HFFc6 (cell line): Measurements from ENCODE around the gene PALMD. TPM values are rescaled to one million over a fixed set of nuclear protein-coding genes. Genes with fewer than 3 reads are reported as not detected.

Experiments
- DNase-seq: peaks from one replicate; pipeline ENCODE4 v3.0.0-alpha.2; 2018
- H3K27ac Mint-ChIP-seq: 2 replicates; pipeline ENCODE4 v1.8.0; 2020; ENCODE audit warnings: mild to moderate bottlenecking, mixed read lengths
- H3K27me3 Mint-ChIP-seq: 2 replicates; pipeline ENCODE4 v1.8.0; 2021; ENCODE audit warnings: mild to moderate bottlenecking, moderate library complexity, mixed read lengths; ENCODE audit not compliant: insufficient read depth
- H3K36me3 Mint-ChIP-seq: 2 replicates; pipeline ENCODE4 v1.8.0; 2021; ENCODE audit warnings: low read depth, mixed read lengths
- H3K4me1 Mint-ChIP-seq: 2 replicates; pipeline ENCODE4 v1.8.0; 2020; ENCODE audit warnings: low read depth, mixed read lengths
- H3K4me3 Mint-ChIP-seq: 2 replicates; pipeline ENCODE4 v1.8.0; 2020; ENCODE audit warnings: mild to moderate bottlenecking, moderate library complexity, mixed read lengths
- H3K9me3 Mint-ChIP-seq: 2 replicates; pipeline ENCODE4 v1.8.0; 2020; ENCODE audit warnings: mild to moderate bottlenecking, mixed read lengths
- CTCF ChIP-seq: fragments of 200-600 bp; sonication (generic); IDR thresholded peaks from 2 replicates; pipeline ENCODE4 v1.5.0; 2021; ENCODE audit warnings: antibody characterized with exemption, mild to moderate bottlenecking
- total RNA-seq, 6 experiments: library from RNA; stranded (reverse); fragmentation: NEBNext Ultra II Directional; extraction: Animal tissue kit (Norgen Biotek cat#: 25700); gene quantifications; 2 replicates in 1 of 6; 3 replicates in 5 of 6; pipeline ENCODE4 v1.2.3, GENCODE V29; 2021

PALMD gene
- total RNA-seq, 6 experiments from 2014 or later, result not detected

GRCh38 chr1:99608058-99608457, 37.9 kb upstream of the PALMD start:
- TF ChIP-seq CTCF, result no peak
- H3K36me3 Mint-ChIP-seq, result peaks cover 18% of the 10 kb centered on the region
- DNase-seq, result no peak
- H3K9me3 Mint-ChIP-seq, result peaks cover 11% of the 10 kb centered on the region; the same call in 1 of the 2 replicates
- no peak overlapping the region for H3K27ac Mint-ChIP-seq
- no peak overlapping the region for H3K4me3 Mint-ChIP-seq
- no peaks in the 10 kb centered on the region; the same call in 1 of the 2 replicates for H3K27me3 Mint-ChIP-seq
- peaks cover 24% of the 10 kb centered on the region for H3K4me1 Mint-ChIP-seq

DNA sequence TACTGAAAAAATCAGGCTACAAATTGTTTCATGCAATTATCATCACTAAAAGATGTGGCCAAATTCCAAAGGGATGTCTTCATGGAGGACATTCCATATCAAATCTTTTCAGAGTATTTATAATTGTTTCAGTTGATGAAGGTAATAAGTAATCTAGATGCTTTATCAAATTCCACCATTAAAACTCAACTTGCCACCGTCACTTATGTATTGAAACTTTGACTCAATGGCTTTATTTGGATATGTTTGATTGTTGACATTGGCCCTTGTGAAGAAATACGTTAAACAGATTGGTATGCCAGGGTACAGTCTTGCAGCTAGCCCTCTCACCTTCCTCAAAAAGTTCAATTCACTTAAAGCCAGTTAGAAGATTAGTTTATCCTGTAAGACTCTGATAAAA, 32.2 kb upstream of the PALMD start:
- DNase-seq, result no peak
- no peak for TF ChIP-seq CTCF
- Mint-ChIP-seq H3K27me3 (no peaks in the 10 kb centered on the region; the same call in 1 of the 2 replicates), H3K9me3 (0 out of 2 replicates have a peak, but pooled peaks cover 2% of the 10 kb centered on the region), H3K27ac (no peak overlapping the region), H3K4me3 (no peak overlapping the region), H3K4me1 (peaks cover 16% of the 10 kb centered on the region), H3K36me3 (peaks cover 5% of the 10 kb centered on the region)

DNA sequence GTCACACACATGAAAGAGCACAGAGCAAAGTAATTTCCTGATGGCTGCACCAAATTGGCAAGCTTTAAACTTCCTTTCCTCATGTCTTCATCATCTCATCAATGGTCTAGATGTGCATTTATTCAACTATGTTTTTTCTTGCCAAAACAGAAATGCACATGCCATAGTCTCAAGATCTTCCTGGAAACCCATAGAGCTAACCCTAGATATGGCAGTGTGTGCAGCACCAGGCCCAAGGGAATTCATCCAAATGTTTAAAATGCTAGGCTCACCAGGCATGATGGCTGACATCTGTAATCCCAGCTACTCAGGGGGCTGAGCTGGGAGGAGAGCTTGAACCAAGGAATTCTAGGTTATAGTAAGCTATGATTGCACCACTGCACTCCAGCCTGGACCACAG, 31.2 kb upstream of the PALMD start:
- no peaks in the 10 kb centered on the region for H3K36me3 Mint-ChIP-seq
- no peaks in the 10 kb centered on the region for H3K9me3 Mint-ChIP-seq
- H3K4me3 Mint-ChIP-seq, result no peak overlapping the region
- peaks cover 16% of the 10 kb centered on the region for H3K4me1 Mint-ChIP-seq
- DNase-seq, result no peak
- H3K27me3 Mint-ChIP-seq, result no peaks in the 10 kb centered on the region
- no peak for TF ChIP-seq CTCF
- H3K27ac Mint-ChIP-seq, result no peak overlapping the region

DNA sequence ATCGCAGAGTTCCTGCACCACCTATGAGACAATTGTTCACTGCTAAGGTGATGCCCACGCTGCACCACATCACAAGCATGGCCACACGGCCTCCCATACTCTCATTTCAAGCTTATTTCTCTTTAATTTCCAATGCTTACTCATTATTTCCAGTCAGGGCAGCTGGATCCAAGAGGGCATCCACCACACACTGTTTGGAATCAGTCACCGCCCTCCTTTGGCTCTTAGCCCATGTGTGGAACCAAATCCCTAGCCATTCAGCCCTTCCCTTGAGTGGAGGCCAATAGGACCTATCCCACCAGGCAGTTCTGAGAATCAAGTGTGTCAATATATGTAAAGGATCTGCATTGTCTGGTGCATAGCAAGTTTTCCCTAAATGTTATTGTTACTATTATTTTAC, 26.3 kb upstream of the PALMD start:
- no peak overlapping the region for H3K27ac Mint-ChIP-seq
- no peak for DNase-seq
- no peak overlapping the region for H3K4me3 Mint-ChIP-seq
- H3K9me3 Mint-ChIP-seq, result no peaks in the 10 kb centered on the region
- H3K27me3 Mint-ChIP-seq, result peaks cover 3% of the 10 kb centered on the region; the same call in 1 of the 2 replicates
- TF ChIP-seq CTCF, result no peak
- no peaks in the 10 kb centered on the region for H3K36me3 Mint-ChIP-seq
- H3K4me1 Mint-ChIP-seq, result no peaks in the 10 kb centered on the region

DNA sequence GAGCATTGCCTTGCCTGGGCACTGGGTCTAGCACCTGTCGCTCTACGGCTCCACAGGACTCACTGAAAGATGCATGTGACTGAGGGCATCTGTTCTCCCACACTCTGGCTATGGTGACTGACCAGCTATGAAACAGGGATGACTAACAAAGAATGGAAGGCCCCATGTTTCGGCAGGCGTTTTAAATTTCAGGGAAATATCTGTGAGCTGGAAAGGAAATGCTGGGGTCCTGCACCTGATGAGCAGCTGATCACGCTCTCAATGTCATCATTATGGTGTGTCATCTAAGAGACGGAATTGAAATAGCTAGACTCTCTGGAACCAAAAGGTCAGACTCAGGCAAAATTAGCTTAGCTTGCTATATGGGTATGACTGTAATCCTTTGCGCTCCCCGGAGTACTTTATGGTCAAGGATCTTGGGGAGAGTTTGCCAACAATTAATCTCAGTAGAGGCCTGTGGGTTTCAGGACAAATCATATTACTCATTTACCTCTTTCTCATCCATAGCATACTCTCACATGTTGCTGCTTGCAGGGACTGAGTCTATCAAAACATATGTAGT, 24.5 kb upstream of the PALMD start:
- Mint-ChIP-seq H3K27ac (no peak overlapping the region), H3K27me3 (peaks cover 3% of the 10 kb centered on the region; the same call in 1 of the 2 replicates), H3K36me3 (no peaks in the 10 kb centered on the region), H3K4me1 (no peaks in the 10 kb centered on the region), H3K4me3 (no peak overlapping the region), H3K9me3 (no peaks in the 10 kb centered on the region)
- DNase-seq, result no peak
- no peak for TF ChIP-seq CTCF
